NOMO-1 (cell line): ENCODE results near the gene ANGPT4.
"Not testable (repeated sequence)": the region's sequence is repeated elsewhere in the genome, so short reads cannot be mapped to it uniquely, and the experiment has no call there.

Experiments used
- DNase-seq, 2 experiments: peaks; one replicate each; lab custom pipeline; 2025; ENCODE audit not compliant: unreplicated experiment in 2 of 2; lab: John Stamatoyannopoulos, UW

ANGPT4 gene

DNA sequence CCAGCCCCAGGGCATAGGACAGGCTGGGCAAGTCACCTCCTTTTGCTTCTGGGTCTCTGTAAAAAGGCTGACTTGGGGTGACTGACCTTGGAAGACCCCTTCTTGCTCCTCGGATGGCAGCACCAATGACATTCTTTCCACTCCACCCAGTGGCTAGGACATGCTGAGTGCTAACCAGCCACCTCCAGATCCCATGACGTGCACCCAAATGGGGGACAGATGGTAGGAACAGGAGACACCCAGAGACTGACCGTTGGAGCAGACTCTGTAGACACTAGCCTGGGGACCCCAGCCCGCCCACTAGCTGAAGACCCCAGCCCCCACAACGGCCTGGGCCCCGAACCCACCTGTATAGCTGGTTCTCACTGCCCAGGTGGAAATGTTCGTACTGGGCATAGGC lies 38.3 kb downstream of the ANGPT4 start:
- no peak for DNase-seq

DNA sequence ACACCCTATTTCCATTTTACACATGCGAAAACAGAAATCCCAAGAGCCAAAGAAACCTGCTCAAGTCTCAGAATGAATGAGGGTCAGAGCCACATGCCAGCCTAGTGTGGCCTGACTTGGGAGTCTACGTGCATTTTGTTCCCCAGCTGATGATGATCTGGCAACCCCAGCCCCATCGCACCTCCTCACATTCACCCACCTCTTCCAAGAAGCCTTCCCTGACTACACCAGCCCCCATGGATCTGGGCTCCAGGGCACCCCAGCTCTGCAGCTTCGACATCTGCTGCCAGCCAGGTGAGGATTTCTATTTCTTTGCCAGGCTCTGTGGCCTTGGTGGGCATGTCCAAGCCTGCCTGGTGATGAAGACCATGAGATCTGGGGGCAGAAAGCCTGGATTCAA lies 41.0 kb downstream of the ANGPT4 start:
- DNase-seq = no peak

DNA sequence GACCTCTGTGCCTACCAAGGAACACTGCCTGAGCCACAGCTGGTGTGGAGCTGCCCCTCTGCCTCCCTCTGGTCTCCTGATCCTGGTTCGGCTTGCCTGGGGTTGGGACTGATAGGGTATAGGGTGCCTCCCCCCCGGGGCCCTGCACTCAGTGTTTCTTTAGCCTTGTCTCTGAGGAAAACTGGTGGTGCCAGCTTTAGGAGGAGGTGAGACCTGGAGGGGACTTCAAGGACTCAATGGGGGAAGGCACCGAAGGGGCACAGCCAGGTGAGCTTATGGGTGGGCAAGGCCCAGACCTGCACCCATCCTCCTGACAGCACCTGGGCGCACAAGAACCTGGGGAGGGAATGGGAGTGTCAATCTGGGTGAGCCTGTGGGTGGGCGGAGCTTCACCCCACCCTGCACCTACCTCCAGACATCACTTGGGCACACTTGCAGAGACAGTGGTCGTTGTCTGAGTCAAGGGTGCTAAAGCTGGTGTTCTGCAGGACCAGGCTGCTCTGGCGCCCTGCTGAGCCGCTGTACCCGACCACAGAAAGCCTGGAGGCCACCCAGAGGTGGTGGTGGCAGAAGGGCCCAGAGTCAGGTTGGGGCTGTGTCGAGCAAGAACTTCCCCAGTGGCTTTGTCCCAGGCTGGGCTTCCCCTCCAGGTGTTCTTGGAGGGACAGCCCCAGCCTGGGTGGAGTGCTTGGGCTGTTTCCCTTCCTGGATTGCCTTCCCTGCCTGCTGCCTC lies 42.1 kb downstream of the ANGPT4 start:
- no peak for DNase-seq

DNA sequence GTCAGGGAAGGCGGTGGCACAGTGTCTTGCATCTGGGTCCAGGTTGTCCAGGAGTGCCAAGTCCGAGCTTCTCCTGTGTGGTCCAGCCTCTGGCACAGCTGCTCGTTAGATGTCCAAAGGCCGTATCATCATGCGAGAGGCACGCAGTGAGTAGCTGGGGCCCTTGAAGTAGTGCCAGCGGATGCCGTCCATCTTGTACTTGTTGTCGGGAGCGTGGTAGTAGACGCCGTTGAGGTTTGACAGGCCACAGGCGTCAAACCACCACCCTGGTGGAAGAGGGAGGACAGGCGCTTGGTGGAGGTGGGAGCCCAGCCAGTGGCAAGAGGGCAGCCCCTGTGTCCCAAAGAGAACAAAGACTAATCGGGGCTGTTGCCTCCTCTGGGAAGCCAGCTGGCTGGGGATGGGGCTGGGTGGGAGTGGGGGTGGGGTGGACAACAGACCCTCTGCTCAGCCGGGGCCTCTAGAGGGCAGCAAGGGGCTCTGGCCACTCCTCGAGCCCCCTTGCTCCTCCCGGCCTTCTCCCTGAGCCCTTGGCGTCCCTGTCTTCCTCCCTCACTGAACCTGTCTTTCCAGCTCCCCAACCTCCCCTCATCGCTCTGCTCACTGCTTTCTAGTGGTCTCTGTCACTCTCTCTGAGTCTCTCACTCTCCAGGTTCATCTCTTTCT lies 43.1 kb downstream of the ANGPT4 start:
- no peak for DNase-seq

DNA sequence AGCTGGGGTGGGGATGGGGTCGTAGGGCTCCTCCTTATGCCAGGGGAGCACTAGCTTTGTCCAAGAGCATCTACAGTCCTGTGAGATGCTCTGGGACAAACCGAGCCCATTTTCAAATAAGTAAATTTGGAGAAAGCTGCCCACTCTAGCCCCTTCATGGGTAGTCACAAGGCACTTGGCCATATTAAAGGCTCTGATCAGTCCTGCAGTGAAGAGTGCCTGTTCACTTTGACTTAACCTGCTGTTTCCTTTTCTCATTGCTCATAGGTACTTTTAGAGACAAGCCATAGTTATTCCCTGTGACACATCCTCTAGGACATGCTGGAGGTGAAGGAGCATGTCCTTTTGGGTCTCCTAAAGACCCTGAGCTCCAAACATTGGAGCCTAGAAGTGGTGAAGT lies 44.2 kb downstream of the ANGPT4 start:
- no peak for DNase-seq

DNA sequence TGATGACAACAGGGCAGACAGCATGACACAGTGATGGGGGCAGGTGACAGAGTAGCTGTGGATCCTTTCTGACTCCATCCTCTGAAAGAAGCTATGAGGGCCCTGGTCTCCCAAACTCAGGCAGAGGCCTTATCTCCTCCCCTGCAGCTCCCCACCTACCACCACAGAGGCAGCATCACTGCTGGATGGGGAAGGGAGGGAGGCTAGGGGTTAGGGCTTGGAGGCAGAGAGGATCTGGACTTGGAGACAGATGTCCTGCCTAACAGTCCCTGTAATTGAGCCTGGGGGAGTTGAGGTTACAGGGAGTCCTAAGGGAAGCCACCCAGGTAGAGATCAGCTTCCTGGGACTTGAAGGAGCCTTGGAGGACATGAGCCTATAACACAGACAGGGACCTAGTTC lies 44.7 kb downstream of the ANGPT4 start:
- DNase-seq = no peak

DNA sequence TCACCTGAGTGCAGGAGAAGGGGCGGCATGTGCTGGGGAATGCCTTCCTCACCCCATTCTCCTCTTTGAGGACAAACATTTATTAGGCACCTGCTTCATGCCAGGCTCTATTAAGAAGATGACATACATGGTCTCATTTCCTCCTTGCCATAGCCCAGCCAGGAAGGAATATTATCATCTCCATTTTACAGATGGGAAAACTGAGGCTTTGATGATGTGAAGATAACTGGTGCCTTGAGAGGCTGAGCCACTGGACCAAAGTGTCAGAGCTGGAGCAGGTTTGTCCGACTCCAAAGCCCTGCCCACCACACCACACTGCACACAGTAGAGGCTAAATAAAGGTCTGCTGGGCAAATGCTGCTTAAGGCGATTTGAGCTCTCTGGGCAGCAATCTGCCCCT lies 45.4 kb downstream of the ANGPT4 start:
- no peak for DNase-seq

DNA sequence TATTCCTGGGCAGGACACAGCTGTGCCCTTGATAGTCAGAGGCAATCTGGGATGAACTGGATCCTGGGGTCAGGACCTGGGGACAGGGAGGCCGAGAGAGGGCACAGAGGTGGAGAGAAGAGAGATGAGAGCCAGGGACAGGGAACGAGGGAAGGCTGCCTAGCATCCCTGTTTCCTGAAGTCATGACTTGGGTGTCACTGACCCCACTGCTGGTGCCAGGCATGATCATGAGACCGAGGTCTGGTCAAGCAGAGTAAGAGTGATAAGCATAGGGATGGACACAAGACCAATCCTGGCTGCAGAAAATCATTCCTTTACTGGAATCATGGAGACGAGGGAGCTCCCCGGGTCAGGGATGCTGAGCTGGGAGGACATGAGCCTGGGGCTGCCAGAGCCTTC lies 46.5 kb downstream of the ANGPT4 start:
- DNase-seq = no peak

DNA sequence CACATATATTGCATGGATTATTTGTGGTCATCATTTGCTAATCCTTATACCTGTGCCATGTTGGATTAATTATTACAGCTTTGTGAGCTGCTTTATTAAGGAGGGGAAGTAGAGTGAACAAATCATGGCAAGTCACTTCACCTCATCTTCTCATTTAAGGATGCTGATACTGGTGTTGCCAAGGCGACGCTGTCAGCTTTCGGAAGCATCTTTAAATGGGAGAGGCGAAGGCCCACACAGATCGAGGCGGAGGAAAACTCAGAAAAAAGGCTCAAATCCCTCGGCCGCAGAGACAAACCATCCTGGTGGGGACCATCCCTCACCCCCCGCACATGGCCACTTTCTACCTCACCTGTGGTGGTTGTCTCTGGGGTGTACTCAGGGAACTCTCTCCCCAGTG lies 47.9 kb downstream of the ANGPT4 start:
- no peak for DNase-seq

DNA sequence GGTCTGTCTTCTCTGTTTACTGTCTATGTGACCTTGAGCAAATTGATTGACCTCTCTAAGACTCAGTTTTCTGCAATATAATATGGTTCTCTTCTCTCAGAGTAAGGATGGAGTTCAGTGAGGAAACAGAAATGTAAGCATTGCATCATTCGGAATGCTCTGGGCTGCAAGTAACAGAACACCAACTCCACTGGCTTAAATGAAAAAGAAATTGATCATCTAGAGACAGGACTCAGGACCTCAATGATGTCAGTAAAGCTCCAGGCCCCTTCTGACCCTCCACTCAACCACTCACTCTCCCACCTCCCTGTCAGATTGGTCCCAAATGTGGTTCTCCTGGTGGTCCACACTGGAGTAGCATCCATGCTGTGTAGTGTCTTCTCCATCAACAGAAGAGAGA lies 50.7 kb downstream of the ANGPT4 start:
- DNase-seq = no peak

DNA sequence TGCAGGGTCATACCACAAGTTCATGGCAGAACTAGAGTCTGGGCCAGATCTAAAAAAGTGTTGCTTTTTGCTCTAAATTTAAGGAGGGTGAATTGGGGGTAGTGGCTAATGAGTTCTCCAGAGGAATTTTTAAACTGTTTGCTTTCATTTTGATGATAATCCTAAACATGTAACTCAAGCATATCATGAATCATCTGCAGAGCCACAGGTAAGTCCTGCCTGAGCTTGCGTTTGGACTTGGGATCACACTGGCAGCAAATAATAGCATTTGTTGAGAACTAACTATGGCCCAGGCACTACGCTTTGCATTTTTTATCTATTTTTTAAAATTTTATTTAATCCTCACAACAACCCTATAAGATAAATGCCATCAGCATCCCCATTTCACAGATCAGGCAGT lies 55.2 kb downstream of the ANGPT4 start:
- DNase-seq = no peak

DNA sequence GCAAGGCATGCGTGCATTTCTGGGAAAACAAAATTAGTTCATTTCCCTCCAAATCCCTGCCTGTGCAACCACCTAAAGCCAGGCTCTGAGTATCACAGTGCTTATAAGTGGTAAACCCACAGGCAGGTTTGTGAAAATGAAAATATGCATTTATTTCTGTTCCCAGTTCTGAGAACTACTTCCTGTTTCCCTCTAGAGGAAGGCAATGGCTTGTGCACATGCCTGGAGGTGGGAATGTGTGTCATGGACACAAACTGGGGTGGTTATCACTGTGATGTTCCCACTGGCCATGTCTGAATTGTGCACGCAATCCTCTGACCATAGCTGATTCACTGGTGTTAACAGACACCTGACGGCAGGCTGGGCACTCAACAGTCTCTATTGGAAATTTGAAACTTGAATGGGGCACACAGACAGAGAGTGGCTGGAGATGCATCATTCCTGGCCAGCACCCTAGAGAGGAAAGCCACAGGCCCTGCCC lies 56.3 kb downstream of the ANGPT4 start:
- DNase-seq = peak in 1 of 2 experiments; percentile 4

DNA sequence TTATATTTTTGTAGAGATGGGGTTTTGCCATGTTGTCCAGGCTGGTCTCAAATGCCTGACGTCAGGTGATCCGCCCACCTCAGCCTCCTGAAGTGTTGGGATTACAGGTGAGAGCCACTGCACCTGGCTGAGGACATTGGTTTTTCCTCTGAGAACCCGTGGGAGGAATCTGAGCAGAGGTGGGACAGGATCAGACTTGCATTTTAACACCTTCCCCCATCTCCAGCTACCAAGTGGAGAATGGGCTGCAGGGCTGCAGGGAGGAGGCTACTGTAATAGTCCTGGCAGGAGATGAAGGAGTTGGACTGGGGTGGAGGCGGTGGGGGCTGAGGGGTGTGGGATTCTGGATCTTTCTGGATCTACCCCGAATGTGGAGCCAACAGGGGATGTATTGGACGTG lies 58.1 kb downstream of the ANGPT4 start:
- no peak for DNase-seq

DNA sequence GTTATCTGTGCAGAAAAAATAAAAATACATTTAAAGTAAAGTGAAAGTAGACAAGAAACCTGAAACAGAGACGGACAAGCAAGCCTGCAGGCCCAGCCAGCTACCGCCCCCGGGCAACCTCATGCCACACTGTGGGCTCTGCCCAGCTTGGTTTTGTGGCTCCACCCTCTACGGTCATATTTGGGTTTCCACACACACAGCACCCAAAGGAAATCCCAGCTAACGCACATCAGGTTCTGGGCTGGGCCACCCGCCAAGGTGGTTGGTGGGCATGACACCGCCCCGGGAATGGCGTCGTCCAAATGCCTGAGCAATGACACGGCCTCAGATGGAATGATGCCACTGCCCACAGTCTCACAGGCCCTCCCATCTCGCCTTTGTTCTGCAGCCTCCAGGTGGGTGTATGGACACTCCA lies 59.8 kb downstream of the ANGPT4 start:
- no peak for DNase-seq

DNA sequence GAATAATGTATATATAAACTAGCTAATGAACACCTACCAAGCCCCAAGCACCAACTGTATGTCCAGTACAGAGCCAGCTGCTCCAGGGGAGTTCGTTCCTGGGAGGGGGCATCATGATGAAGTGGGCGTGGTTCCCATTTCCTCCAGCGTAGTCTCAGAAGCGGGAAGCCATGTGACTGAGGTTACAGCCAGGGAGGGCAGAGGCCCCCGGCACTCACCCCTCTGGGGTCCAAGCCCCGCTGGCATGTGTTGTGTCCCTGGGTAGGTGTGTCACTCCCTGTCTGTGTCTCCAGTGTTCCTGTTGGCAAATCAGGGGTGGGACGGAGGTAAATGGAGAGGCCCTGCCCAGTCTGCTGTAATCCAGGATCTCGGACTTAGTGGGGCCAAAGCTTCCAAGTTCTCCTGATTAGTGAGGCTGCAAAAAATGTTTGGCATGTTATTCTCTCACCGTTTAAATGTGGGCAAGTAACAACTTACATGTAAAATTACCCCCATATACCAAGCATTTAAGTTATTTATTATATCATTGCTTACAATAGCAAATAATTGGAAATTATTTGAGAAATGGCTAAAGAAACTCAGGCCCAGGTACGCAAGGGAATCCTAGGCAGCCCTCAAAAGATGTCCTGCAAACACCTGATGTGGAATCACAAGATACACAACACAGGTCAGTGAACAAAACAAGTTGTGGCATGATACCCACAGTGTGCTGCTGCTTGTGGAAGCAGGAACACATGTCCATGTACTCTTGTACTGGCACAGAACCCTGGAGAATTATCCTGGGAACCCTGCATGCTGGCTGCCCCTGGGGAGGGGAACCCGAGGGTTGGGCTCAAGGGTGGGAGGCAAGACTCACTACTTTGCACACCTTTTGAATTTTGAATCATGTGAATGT lies 60.4 kb downstream of the ANGPT4 start:
- DNase-seq = no peak

DNA sequence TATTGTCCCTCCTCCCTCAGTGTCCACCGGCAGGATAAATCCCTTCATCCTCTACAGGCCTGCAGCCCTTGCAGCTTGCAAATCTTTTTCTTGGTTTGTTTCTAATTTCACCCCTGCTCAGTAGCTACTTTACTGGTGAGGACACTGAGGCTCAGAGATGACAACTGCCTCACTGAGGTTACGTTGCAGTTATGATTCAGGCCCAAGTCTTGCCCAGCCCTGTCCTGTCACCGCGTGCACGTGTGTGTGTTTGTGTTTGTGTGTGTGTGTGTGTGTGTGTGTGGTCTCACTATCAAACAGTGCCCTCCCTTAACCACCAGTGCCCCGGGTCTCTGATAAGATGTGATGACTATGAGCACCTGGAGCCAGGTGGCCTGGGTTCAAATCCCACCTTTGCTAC lies 61.5 kb downstream of the ANGPT4 start:
- DNase-seq = no peak

DNA sequence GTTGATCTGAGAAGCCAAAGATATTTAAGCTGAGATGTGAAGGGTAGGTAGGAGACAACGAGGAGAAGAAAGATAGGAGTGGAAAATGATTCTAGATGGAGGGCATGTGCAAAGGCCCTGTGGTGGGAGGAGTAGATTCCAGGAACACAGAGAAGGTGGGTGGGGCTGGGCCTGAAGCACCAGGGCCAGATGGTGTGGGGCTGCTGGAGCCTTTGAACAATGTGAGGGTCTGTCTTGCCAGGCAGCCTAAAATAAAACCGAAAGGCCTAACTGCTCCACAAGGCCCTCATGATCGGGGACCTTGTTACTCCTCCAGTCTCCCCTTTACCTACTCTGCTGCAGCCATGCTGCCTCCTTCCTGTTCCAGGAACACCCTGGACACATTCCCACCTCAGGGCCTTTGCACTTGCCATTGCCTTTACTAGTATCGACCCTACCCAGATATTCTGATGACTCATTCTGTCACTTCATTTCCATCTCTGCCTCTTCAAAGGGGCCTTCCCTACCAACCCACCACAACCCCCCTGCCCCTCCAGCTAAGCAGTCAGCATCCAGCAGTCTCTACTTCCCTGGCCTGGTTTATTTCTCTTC lies 62.6 kb downstream of the ANGPT4 start:
- no peak for DNase-seq

DNA sequence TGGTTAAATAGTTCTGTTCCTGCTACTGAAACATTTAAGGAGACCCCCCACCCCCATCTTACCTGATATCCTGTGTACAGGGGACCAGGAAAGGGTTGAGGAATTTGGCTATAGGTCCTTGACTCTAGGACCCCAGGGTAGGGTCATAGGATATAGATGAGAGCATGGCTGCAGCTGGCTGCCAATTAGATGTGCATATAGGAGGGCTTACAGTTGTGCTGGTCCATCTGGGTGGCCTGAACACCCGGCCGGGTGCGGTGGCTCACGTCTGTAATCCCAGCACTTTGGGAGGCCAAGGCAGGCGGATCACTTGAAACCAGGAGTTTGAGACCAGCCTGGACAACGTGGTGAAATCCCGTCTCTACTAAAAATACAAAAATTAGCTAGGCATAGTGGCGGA lies 67.4 kb downstream of the ANGPT4 start:
- not testable (repeated sequence) for DNase-seq

DNA sequence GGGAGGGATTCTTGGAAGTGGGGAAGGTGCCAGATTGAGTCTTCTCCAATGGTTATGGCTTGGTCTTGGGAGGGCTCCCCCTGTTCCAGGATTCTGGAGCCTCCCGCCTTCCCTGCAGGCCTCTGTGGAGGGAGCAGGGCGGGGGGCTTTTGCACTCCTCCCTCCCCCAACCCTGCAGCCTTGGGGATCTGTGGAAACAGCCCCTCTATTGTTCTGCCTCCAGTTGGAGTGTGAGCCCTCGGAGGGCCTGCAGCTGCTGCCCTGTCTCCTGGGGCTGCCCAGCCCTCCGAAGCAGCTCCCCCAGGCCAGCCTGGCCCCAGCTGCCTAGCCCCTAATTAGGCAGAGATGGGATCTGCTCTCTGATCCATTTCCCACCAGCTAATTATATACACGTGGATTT lies 67.9 kb downstream of the ANGPT4 start:
- no peak for DNase-seq

DNA sequence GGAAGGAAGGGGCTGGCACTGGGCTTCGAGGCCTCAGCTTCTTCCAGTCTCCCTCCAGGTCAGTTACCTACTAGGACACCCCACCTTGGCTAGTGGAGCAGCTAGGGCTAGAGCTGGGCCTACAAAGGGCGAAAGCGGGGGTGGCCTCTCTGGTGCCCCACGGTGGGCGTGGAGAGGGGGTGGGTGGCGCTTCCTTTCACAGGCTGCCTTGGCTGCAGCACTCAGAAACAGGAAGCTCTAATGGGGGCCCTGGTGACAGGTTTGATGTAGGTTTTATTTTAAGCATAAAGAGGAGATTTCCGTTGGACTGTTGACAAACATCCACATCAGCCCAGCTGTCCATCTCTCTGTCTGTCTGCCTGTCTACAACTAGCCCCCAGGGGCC lies 69.2 kb downstream of the ANGPT4 start:
- peak; percentile 86 to 92 for DNase-seq
